Adrenal gland (tissue), 12 donors: Measurements from ENCODE around the gene CAB39L. TPM values are rescaled to one million over a fixed set of nuclear protein-coding genes. Genes with fewer than 3 reads are reported as not detected.

Experiments used
- DNase-seq, 7 donors: peaks; one replicate each; pipeline ENCODE4 v3.0.0-alpha.2; 2019 to 2020
- H3K27ac ChIP-seq, 5 donors: fragments of 200-600 bp; sonication (generic) in 4 of 5; 1 replicate in 3 of 5; 2 replicates in 2 of 5; pipeline versions ENCODE4 v1.5.1 to v1.8.0; 2016 to 2020; ENCODE audit warnings: mild to moderate bottlenecking in 1 of 5
- H3K27me3 ChIP-seq: fragments of 200-600 bp; 2 replicates; pipeline ENCODE4 v1.8.0; 2021
- H3K36me3 ChIP-seq, 2 donors: fragments of 200-600 bp; replicated peaks in 1 of 2; 1 replicate in 1 of 2; 2 replicates in 1 of 2; pipeline versions ENCODE4 v1.5.1 to v1.8.0; 2018 to 2022
- H3K4me1 ChIP-seq, 2 donors: fragments of 200-600 bp; replicated peaks in 1 of 2; 1 replicate in 1 of 2; 2 replicates in 1 of 2; pipeline versions ENCODE4 v1.5.1 to v1.8.0; 2018 to 2021
- H3K4me3 ChIP-seq, 4 donors: fragments of 200-600 bp; sonication (generic) in 3 of 4; one replicate each; pipeline ENCODE4 v1.5.1; 2016 to 2018
- H3K9me3 ChIP-seq, 3 donors: fragments of 200-600 bp; sonication (generic) in 1 of 3; replicated peaks in 1 of 3; 1 replicate in 2 of 3; 2 replicates in 1 of 3; pipeline versions ENCODE4 v1.5.1 to v1.8.0; 2016 to 2021
- CTCF ChIP-seq, 6 experiments: fragments of 450-650 bp in 4 of 6; fragments of 200-600 bp in 2 of 6; sonication (generic) in 1 of 6; IDR thresholded peaks; 1 replicate in 5 of 6; 2 replicates in 1 of 6; pipeline versions ENCODE4 v1.5.1 to v1.8.0; 2016 to 2021; ENCODE audit warnings: antibody characterized with exemption in 6 of 6, mild to moderate bottlenecking in 2 of 6, moderate library complexity in 1 of 6
- POLR2A ChIP-seq, 2 donors: fragments of 450-650 bp; IDR thresholded peaks; one replicate each; pipeline ENCODE4 v1.6.1; 2017; ENCODE audit warnings: antibody characterized with exemption in 2 of 2, mild to moderate bottlenecking in 2 of 2, moderate library complexity in 1 of 2
- WGBS, 4 donors: extraction: QIAGEN DNeasy Blood & Tissue Kit in 2 of 4; methylation state at CpG; one replicate each; pipeline versions ENCODE4 v1.1.5 to v1.1.7; 2013 to 2017; 5-methylcytosine and 5-hydroxymethylcytosine counted together
- intact Hi-C, 2 donors: fragments of 100-400 bp; cut with DNase I; formaldehyde crosslinking; loops; one replicate each; pipeline versions ENCODE4 v1.14.1 to v1.15.0; 2022 to 2023
- polyA plus RNA-seq, 3 donors: library from polyadenylated mRNA; stranded (reverse); fragments of 200-250 nt in 2 of 3; fragments of 350-450 nt in 1 of 3; fragmentation: Illumina TruSeq in 1 of 3; extraction: RNeasy Lipid Tissue Mini Kit (QIAGEN cat#74804) in 1 of 3; gene quantifications; one replicate each; pipeline ENCODE4 v1.2.3, GENCODE V29; 2013 to 2014
- total RNA-seq, 9 donors: library from RNA; depleted of rRNA in 4 of 9; stranded (reverse); fragments of >200 nt in 4 of 9; fragments of 120-200 nt in 1 of 9; fragmentation: NEBNext Ultra II Directional in 1 of 9; extraction: Animal tissue kit (Norgen Biotek cat#: 25700) in 1 of 9; gene quantifications; one replicate each; pipeline versions ENCODE4 v1.1.0 to v1.2.4, GENCODE V29; 2013 to 2023
- donor health status: healthy with polysubstance abuse.
- donor health status: Bipolar disorder and iron deficiency.
- donor health status: DM: yes; HTN: yes; CAD: no.
- donor health status: DM: no; HTN: no; CAD: no.
- donor health status: DM: no; HTN: no; CAD: no.
- donor health status: DM: yes; HTN: yes; CAD: no.

The CAB39L gene
- total and polyA plus RNA-seq, 12 donors = 17.8 to 115 (median 47.8) TPM

GRCh38 chr13:49410477-49410876 lies 33.4 kb downstream of the CAB39L start:
- Histone ChIP-seq H3K4me3 (no peak overlapping the region), H3K36me3 (no peaks in the 10 kb centered on the region), H3K9me3 (no peaks in the 10 kb centered on the region), H3K4me1 (no peaks in the 10 kb centered on the region), H3K27me3 (no peaks in the 10 kb centered on the region), H3K27ac (peak overlapping the region in 3 of 5 donors; percentile 4 to 14 (median 11))
- intact Hi-C loops = no loop called here
- no peak for DNase-seq
- no peak for TF ChIP-seq CTCF (IDR thresholded peaks at IDR 0.05)

GRCh38 chr13:49410006-49410405 lies 33.9 kb downstream of the CAB39L start:
- no peaks in the 10 kb centered on the region for H3K4me1 ChIP-seq

GRCh38 chr13:49409008-49409407 lies 34.9 kb downstream of the CAB39L start:
- no peak for DNase-seq
- H3K27ac ChIP-seq = no peak overlapping the region
- H3K4me1 ChIP-seq = no peaks in the 10 kb centered on the region
- no peaks in the 10 kb centered on the region for H3K27me3 ChIP-seq
- no peak for TF ChIP-seq CTCF (IDR thresholded peaks at IDR 0.05)
- no peak for TF ChIP-seq POLR2A (IDR thresholded peaks at IDR 0.05)
- intact Hi-C loops = no loop called here
- no peak overlapping the region for H3K4me3 ChIP-seq
- peaks cover 0 to 8% (median 6%) of the 10 kb centered on the region in 3 donors for H3K9me3 ChIP-seq
- H3K36me3 ChIP-seq = no peaks in the 10 kb centered on the region
- WGBS, 4 donors = 83 to 88% (median 87%) methylated on average over 3 of the region's 3 CpGs

More at GRCh38 chr13:49410006-49410405, 33.9 kb downstream of the CAB39L start:
- H3K36me3 ChIP-seq = no peaks in the 10 kb centered on the region
- peak overlapping the region in 2 of 5 donors; percentile 4 to 11 for H3K27ac ChIP-seq
- peaks cover 0 to 4% (median 0%) of the 10 kb centered on the region in 3 donors for H3K9me3 ChIP-seq
- H3K4me3 ChIP-seq = no peak overlapping the region
- WGBS, 4 donors = 60 to 76% (median 63%) methylated on average over 4 of the region's 4 CpGs
- intact Hi-C loops = no loop called here
- DNase-seq = no peak
- H3K27me3 ChIP-seq = no peaks in the 10 kb centered on the region
- TF ChIP-seq CTCF (IDR thresholded peaks at IDR 0.05) = no peak
- no peak for TF ChIP-seq POLR2A (IDR thresholded peaks at IDR 0.05)

- intact Hi-C loops = no loop called here
- no peaks in the 10 kb centered on the region for H3K36me3 ChIP-seq
- no peaks in the 10 kb centered on the region for H3K4me1 ChIP-seq
- DNase-seq = no peak
- no peak for TF ChIP-seq CTCF (IDR thresholded peaks at IDR 0.05)
- H3K4me3 ChIP-seq = no peak overlapping the region
- H3K9me3 ChIP-seq = peaks cover 0 to 8% (median 6%) of the 10 kb centered on the region in 3 donors
- no peaks in the 10 kb centered on the region for H3K27me3 ChIP-seq
- H3K27ac ChIP-seq = no peak overlapping the region
- WGBS, 4 donors = 87 to 98% (median 96%) methylated on average over 4 of the region's 4 CpGs
These were observed 35.9 kb downstream of the CAB39L start for GRCh38 chr13:49407936-49408335.
